Activated CD4-positive, CD25-positive, alpha-beta regulatory T cell treated with anti-CD3 and anti-CD28 coated beads, Interleukin-2, amount 50 U/mL, for 24 hours (primary cell): ENCODE results near the gene KIF3A.

Experiments used
- ATAC-seq, 2 donors: fragments of 150-1000 bp; cut with Tn5 transposase; one replicate each; pipeline ENCODE4 v1.10.0; 2021; ENCODE audit warnings: mild to moderate bottlenecking in 1 of 2, moderate library complexity in 1 of 2

Gene KIF3A

GRCh38 chr5:132661231-132662003 is 75.9 kb downstream of the KIF3A start:
- no peak for ATAC-seq

GRCh38 chr5:132659598-132660493 is 77.5 kb downstream of the KIF3A start:
- ATAC-seq, result no peak

- ATAC-seq, result no peak
These were observed 78.7 kb downstream of the KIF3A start for GRCh38 chr5:132658381-132659302.

- no peak for ATAC-seq
These were observed 79.5 kb downstream of the KIF3A start, which contains the start of gene IL13 for GRCh38 chr5:132657676-132658380. Gene IL13, plus strand, starts transcription at chr5:132658173. Its CDS starts 14 bp downstream, at chr5:132658187.

GRCh38 chr5:132656774-132657355 is 80.5 kb downstream of the KIF3A start:
- ATAC-seq, result no peak

- peak; percentile 21 to 24 for ATAC-seq
These were observed 81.2 kb downstream of the KIF3A start for GRCh38 chr5:132655821-132656773.

- ATAC-seq, result no peak
These were observed 83.6 kb downstream of the KIF3A start for GRCh38 chr5:132653716-132654115.

GRCh38 chr5:132651838-132652469 is 85.4 kb downstream of the KIF3A start:
- ATAC-seq, result no peak

- ATAC-seq, result no peak
These were observed 89.0 kb downstream of the KIF3A start for GRCh38 chr5:132648355-132648754.

- ATAC-seq, result no peak
These were observed 89.9 kb downstream of the KIF3A start for GRCh38 chr5:132647473-132647872.

- no peak for ATAC-seq
These were observed 90.6 kb downstream of the KIF3A start for GRCh38 chr5:132646583-132647266.

- ATAC-seq, result no peak
These were observed 93.2 kb downstream of the KIF3A start for GRCh38 chr5:132644177-132644576.
